SK-N-SH (cell line): Measurements from ENCODE around the gene CHST6. TPM values are rescaled to one million over a fixed set of nuclear protein-coding genes. Genes with fewer than 3 reads are reported as not detected.

ENCODE experiments used
- CTCF ChIA-PET: fragments of 300-600, 350-600 bp; formaldehyde crosslinking; extraction: SDS; loops from one replicate; lab custom pipeline; 2021; lab: Yijun Ruan, JAX
- POLR2A ChIA-PET: fragments of 350-600 bp; sonication (Branson Sonifier 250); formaldehyde crosslinking; extraction: SDS; loops from one replicate; lab custom pipeline; 2020; ENCODE audit warnings: antibody characterized with exemption, inconsistent platforms; lab: Yijun Ruan, JAX
- DNase-seq: peaks from one replicate; pipeline ENCODE4 v3.0.0; 2012
- H2AFZ ChIP-seq: fragments of 200-600 bp; sonication (generic); 2 replicates; pipeline ENCODE4 v1.8.1; 2016; ENCODE audit warnings: antibody characterized with exemption, mild to moderate bottlenecking, low read depth
- H3F3A ChIP-seq: fragments of 200-600 bp; sonication (generic); replicated peaks from 2 replicates; pipeline ENCODE3; 2016; ENCODE audit warnings: antibody characterized with exemption, mild to moderate bottlenecking; ENCODE audit not compliant: insufficient read depth
- H3K27ac ChIP-seq, 2 experiments: fragments of 200-500 bp in 1 of 2; fragments of 200-600 bp in 1 of 2; sonication (Bioruptor generic) in 1 of 2; sonication (generic), shearing (Covaris generic) in 1 of 2; 2 replicates each; pipeline versions ENCODE4 v1.5.1 to v1.6.1; 2014 to 2016; ENCODE audit warnings: low read depth in 2 of 2, inconsistent platforms in 1 of 2, low read length in 1 of 2, mild to moderate bottlenecking in 1 of 2, mixed read lengths in 1 of 2
- H3K27me3 ChIP-seq: fragments of 200-600 bp; sonication (generic), shearing (Covaris generic); 2 replicates; pipeline ENCODE4 v1.6.1; 2016; ENCODE audit warnings: mixed run types; ENCODE audit not compliant: insufficient read depth
- H3K36me3 ChIP-seq, 2 experiments: fragments of 200-500 bp in 1 of 2; fragments of 200-600 bp in 1 of 2; sonication (Bioruptor generic) in 1 of 2; sonication (generic) in 1 of 2; replicated peaks in 1 of 2; 2 replicates each; pipeline versions ENCODE3 to v1.5.1; 2014 to 2016; ENCODE audit warnings: low read length in 1 of 2, mild to moderate bottlenecking in 1 of 2; ENCODE audit not compliant: insufficient read depth in 2 of 2, control insufficient read depth in 1 of 2
- H3K4me1 ChIP-seq, 2 experiments: fragments of 200-500 bp in 1 of 2; fragments of 200-600 bp in 1 of 2; sonication (Bioruptor generic) in 1 of 2; sonication (generic), shearing (Covaris generic) in 1 of 2; 2 replicates each; pipeline versions ENCODE4 v1.5.1 to v1.6.1; 2014 to 2016; ENCODE audit warnings: low read depth in 1 of 2, low read length in 1 of 2, mixed run types in 1 of 2; ENCODE audit not compliant: insufficient read depth in 2 of 2, control insufficient read depth in 1 of 2
- H3K4me2 ChIP-seq: fragments of 200-600 bp; sonication (generic), shearing (Covaris generic); 2 replicates; pipeline ENCODE4 v1.6.1; 2017; ENCODE audit warnings: mixed run types
- H3K4me3 ChIP-seq, 2 experiments: fragments of 200-500 bp in 1 of 2; fragments of 200-600 bp in 1 of 2; sonication (Bioruptor generic) in 1 of 2; sonication (generic), shearing (Covaris generic) in 1 of 2; 2 replicates each; pipeline versions ENCODE4 v1.5.1 to v1.8.1; 2014 to 2016; ENCODE audit warnings: low read depth in 2 of 2, inconsistent platforms in 1 of 2, low read length in 1 of 2, mild to moderate bottlenecking in 1 of 2, mixed read lengths in 1 of 2, moderate library complexity in 1 of 2
- H3K79me2 ChIP-seq: fragments of 200-600 bp; sonication (generic); 2 replicates; pipeline ENCODE4 v1.8.1; 2017; ENCODE audit warnings: mild to moderate bottlenecking; ENCODE audit not compliant: insufficient read depth
- H3K9ac ChIP-seq: fragments of 200-600 bp; sonication (generic); 2 replicates; pipeline ENCODE4 v1.6.1; 2017; ENCODE audit warnings: mixed run types
- H3K9me2 ChIP-seq: fragments of 200-600 bp; sonication (generic); 2 replicates; pipeline ENCODE4 v1.6.1; 2017; ENCODE audit warnings: mixed run types
- H3K9me3 ChIP-seq: fragments of 200-600 bp; sonication (generic); 2 replicates; pipeline ENCODE4 v1.6.1; 2017; ENCODE audit warnings: mixed run types, mild to moderate bottlenecking, moderate library complexity
- H4K20me1 ChIP-seq: fragments of 200-600 bp; sonication (generic); 2 replicates; pipeline ENCODE4 v1.6.1; 2017; ENCODE audit warnings: mild to moderate bottlenecking, mixed run types; ENCODE audit not compliant: insufficient read depth
- CHD2 ChIP-seq: fragments of 150-350 bp; IDR thresholded peaks from 2 replicates; pipeline ENCODE4 v1.6.1; 2018; ENCODE audit warnings: low read length; ENCODE audit not compliant: partially characterized antibody
- ELF1 ChIP-seq: IDR thresholded peaks from 2 replicates; pipeline ENCODE4 v1.4.0; 2012
- EP300 ChIP-seq, 2 experiments: IDR thresholded peaks; 2 replicates each; pipeline versions ENCODE4 v1.4.0 to v1.6.1; 2012; ENCODE audit warnings: borderline replicate concordance in 1 of 2, low read depth in 1 of 2, low read length in 1 of 2
- EZH2phosphoT487 ChIP-seq: fragments of 200-600 bp; sonication (generic); IDR thresholded peaks from 2 replicates; pipeline ENCODE4 v1.6.1; 2017; ENCODE audit warnings: low read depth, mixed run types, mild to moderate bottlenecking, antibody characterized with exemption, moderate library complexity, borderline replicate concordance
- FOSL2 ChIP-seq: IDR thresholded peaks from 2 replicates; pipeline ENCODE4 v1.4.0; 2012; ENCODE audit warnings: low read depth, mild to moderate bottlenecking, moderate library complexity, borderline replicate concordance
- FOXJ3 ChIP-seq: sonication (generic); formaldehyde crosslinking; IDR thresholded peaks from 2 replicates; pipeline ENCODE4 v1.5.1; 2020; ENCODE audit warnings: mild to moderate bottlenecking, missing genetic modification reagents
- GABPA ChIP-seq: IDR thresholded peaks from 2 replicates; pipeline ENCODE4 v1.4.0; 2012; ENCODE audit warnings: low read depth, mild to moderate bottlenecking
- JUND ChIP-seq: IDR thresholded peaks from 2 replicates; pipeline ENCODE4 v1.4.0; 2012
- MEF2A ChIP-seq: IDR thresholded peaks from 2 replicates; pipeline ENCODE4 v1.4.0; 2012; ENCODE audit warnings: low read depth, borderline replicate concordance
- NFIC ChIP-seq: IDR thresholded peaks from 2 replicates; pipeline ENCODE4 v1.4.0; 2012; ENCODE audit warnings: borderline replicate concordance
- NRF1 ChIP-seq: IDR thresholded peaks from 2 replicates; pipeline ENCODE4 v1.6.1; 2012; ENCODE audit warnings: low read depth, mild to moderate bottlenecking, low read length
- POLR2AphosphoS5 ChIP-seq: IDR thresholded peaks from 2 replicates; pipeline ENCODE4 v1.6.1; 2012; ENCODE audit warnings: low read depth, low read length
- RAD21 ChIP-seq: IDR thresholded peaks from 2 replicates; pipeline ENCODE4 v1.6.1; 2012; ENCODE audit warnings: mild to moderate bottlenecking, low read length
- RCOR1 ChIP-seq: fragments of 150-350 bp; IDR thresholded peaks from 2 replicates; pipeline ENCODE4 v1.6.1; 2017; ENCODE audit warnings: antibody characterized with exemption, low read length
- RFX5 ChIP-seq: IDR thresholded peaks from 2 replicates; pipeline ENCODE4 v1.6.1; 2012; ENCODE audit warnings: mild to moderate bottlenecking, improper control_type of control experiment, low read length
- SIN3A ChIP-seq: IDR thresholded peaks from 2 replicates; pipeline ENCODE4 v1.6.1; 2012; ENCODE audit warnings: low read depth, mild to moderate bottlenecking, low read length, moderate library complexity, borderline replicate concordance
- TAF1 ChIP-seq: IDR thresholded peaks from 2 replicates; pipeline ENCODE4 v1.6.1; 2012; ENCODE audit warnings: low read depth, mild to moderate bottlenecking, low read length, moderate library complexity, borderline replicate concordance
- TEAD4 ChIP-seq: IDR thresholded peaks from 2 replicates; pipeline ENCODE4 v1.4.0; 2012; ENCODE audit warnings: mild to moderate bottlenecking, borderline replicate concordance; ENCODE audit not compliant: insufficient read depth
- YY1 ChIP-seq: IDR thresholded peaks from 2 replicates; pipeline ENCODE4 v1.4.0; 2012; ENCODE audit warnings: low read depth, mild to moderate bottlenecking
- WGBS: methylation state at CpG from one replicate; pipeline ENCODE4 v1.1.6; 2017; ENCODE audit warnings: low lambda C conversion rate; 5-methylcytosine and 5-hydroxymethylcytosine counted together
- polyA plus RNA-seq, 3 experiments: library from polyadenylated mRNA; depleted of rRNA; stranded (reverse); fragments of >200 nt; gene quantifications; 2 replicates each; pipeline ENCODE4 v1.2.3, GENCODE V29; 2012
- TF ChIP-seq, protein P1 (sequence below): fragments of 200-600 bp; sonication (generic); IDR thresholded peaks from 2 replicates; pipeline ENCODE4 v1.6.1; 2017; ENCODE audit warnings: antibody characterized with exemption, mild to moderate bottlenecking, moderate library complexity
- TF ChIP-seq, protein P2 (sequence below): IDR thresholded peaks from 2 replicates; pipeline ENCODE4 v1.6.1; 2012; ENCODE audit warnings: mild to moderate bottlenecking, low read depth, low read length, moderate library complexity
- TF ChIP-seq, protein P3 (sequence below): IDR thresholded peaks from 2 replicates; pipeline ENCODE4 v1.4.0; 2012; ENCODE audit warnings: low read depth
- TF ChIP-seq, protein P4 (sequence below): fragments of 150-350 bp; IDR thresholded peaks from 2 replicates; pipeline ENCODE4 v1.6.1; 2017; ENCODE audit warnings: antibody characterized with exemption, low read length, low read depth, borderline replicate concordance

CHST6 gene
- polyA plus RNA-seq, 1 of the 3 experiments (the other 2 are of a cell fraction): 0.30 TPM

DNA sequence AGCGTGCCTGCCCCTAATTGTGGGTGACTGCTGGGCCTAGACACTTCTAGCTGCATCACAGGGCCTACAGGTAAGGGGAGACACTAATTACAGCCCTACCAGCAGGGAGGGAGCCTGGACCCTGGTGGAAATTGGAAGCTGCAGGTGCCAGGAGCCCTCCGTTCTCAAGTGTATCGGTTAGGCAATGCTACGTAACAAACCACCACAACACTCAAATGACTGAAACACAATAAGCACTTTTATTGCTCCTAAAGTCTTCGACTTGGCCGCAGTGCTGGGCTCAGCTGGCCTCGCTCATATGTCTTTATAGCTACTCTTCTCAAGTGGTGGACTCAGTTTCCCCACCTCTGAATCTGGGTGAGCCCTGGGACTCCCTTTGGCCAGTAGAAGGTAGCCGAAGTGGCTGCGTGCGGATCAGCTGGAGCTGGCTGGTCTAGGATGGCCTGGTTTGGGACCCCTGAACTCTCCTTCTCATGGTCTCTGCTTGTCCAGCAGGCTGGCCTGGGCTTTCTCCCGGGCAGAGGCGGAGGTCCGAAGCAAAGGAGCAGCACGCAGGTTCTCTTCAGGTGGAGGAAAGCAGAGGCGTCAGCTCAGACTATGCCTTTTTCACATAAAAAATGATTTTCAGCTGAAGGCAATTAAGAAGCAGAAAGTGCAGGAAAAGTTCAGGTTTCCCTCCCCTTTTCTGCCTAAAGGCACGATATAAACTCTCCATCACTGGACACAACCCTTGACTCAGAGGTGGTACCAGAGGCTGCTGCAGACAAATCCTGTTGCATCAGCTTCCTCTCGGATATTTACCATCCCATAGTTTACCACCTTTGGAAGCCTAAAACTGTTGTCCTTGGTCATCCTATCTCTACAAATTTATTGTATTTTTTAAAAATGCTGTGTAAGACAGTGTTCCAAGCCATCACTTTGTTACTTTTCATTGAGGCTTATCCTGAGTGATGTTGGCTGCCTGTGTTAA lies 22.0 kb downstream of the CHST6 start (continued):
- TF ChIP-seq NRF1 (no peak), ELF1 (no peak)

DNA sequence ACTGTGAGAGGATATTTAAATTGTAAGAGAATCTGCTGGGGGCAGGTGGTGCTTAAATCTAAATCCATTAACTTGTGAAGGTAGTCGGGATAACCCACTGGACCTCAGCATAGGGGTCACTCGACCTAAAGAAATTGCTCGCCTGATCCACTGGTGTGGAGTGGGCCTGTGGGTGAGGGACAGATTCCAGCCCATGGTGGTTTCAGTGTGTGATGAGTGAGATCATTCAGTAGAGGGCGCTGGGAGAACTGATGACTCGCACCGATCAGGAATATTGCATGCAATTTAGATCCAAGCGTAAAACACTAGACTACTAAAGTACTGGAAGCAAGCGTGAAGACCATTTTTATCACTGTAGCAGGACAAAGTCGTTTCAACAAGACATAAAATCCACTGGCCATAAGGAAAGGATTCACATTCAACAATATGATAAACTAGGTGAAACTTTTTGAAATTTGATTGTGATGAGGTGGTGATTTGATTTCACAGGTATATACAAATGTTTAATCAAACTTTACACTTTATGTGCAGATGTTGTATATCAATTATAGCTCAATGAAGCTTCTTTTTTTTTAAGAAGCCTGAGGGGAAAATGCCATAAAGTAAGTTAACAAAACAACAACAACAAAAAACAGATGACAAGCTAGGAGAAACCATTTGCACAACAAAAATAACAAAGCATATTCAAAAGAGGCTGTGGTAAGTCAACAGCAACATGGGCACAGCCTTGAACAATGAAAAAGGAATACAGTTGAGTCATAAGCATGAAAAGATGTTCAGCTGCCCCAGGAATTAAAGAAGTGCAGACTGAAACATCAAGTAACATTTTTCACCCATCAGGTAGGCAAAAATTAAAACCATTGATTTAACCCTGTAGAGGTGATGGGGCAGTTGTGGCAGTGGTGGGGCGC lies 23.3 kb downstream of the CHST6 start:
- peak; percentile 91 for DNase-seq
- CTCF ChIA-PET: interaction anchor here (0.6 to 5.4 kb wide), 28 partner anchors 8 to 1700 kb away, joined by 3 to 40 read pairs (median 5); partner anchors contain the start of genes ADAT1, CHST6 and GABARAPL2
- no peak overlapping the region; a peak in 1 of 4 replicates for H3K4me3 ChIP-seq
- no peaks in the 10 kb centered on the region for H3F3A ChIP-seq
- H2AFZ ChIP-seq: peak overlapping the region; percentile 49; the same call in 1 of the 2 replicates
- no peaks in the 10 kb centered on the region for H3K36me3 ChIP-seq
- 15% methylated on average over 9 of the region's 10 CpGs for WGBS
- POLR2A ChIA-PET: no interaction called here
- no peaks in the 10 kb centered on the region for H3K79me2 ChIP-seq
- no peak overlapping the region for H3K9ac ChIP-seq
- no peaks in the 10 kb centered on the region for H3K4me1 ChIP-seq
- H3K9me2 ChIP-seq: no peaks in the 10 kb centered on the region
- no peaks in the 10 kb centered on the region for H4K20me1 ChIP-seq
- no peaks in the 10 kb centered on the region for H3K9me3 ChIP-seq
- no peak overlapping the region for H3K4me2 ChIP-seq
- H3K27ac ChIP-seq: no peak overlapping the region
- no peaks in the 10 kb centered on the region for H3K27me3 ChIP-seq
- no peak for TF ChIP-seq SIN3A
- TF ChIP-seq, protein P1, sequence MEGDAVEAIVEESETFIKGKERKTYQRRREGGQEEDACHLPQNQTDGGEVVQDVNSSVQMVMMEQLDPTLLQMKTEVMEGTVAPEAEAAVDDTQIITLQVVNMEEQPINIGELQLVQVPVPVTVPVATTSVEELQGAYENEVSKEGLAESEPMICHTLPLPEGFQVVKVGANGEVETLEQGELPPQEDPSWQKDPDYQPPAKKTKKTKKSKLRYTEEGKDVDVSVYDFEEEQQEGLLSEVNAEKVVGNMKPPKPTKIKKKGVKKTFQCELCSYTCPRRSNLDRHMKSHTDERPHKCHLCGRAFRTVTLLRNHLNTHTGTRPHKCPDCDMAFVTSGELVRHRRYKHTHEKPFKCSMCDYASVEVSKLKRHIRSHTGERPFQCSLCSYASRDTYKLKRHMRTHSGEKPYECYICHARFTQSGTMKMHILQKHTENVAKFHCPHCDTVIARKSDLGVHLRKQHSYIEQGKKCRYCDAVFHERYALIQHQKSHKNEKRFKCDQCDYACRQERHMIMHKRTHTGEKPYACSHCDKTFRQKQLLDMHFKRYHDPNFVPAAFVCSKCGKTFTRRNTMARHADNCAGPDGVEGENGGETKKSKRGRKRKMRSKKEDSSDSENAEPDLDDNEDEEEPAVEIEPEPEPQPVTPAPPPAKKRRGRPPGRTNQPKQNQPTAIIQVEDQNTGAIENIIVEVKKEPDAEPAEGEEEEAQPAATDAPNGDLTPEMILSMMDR: peak; percentile 74
- TF ChIP-seq NRF1: no peak
- TF ChIP-seq, protein P2, sequence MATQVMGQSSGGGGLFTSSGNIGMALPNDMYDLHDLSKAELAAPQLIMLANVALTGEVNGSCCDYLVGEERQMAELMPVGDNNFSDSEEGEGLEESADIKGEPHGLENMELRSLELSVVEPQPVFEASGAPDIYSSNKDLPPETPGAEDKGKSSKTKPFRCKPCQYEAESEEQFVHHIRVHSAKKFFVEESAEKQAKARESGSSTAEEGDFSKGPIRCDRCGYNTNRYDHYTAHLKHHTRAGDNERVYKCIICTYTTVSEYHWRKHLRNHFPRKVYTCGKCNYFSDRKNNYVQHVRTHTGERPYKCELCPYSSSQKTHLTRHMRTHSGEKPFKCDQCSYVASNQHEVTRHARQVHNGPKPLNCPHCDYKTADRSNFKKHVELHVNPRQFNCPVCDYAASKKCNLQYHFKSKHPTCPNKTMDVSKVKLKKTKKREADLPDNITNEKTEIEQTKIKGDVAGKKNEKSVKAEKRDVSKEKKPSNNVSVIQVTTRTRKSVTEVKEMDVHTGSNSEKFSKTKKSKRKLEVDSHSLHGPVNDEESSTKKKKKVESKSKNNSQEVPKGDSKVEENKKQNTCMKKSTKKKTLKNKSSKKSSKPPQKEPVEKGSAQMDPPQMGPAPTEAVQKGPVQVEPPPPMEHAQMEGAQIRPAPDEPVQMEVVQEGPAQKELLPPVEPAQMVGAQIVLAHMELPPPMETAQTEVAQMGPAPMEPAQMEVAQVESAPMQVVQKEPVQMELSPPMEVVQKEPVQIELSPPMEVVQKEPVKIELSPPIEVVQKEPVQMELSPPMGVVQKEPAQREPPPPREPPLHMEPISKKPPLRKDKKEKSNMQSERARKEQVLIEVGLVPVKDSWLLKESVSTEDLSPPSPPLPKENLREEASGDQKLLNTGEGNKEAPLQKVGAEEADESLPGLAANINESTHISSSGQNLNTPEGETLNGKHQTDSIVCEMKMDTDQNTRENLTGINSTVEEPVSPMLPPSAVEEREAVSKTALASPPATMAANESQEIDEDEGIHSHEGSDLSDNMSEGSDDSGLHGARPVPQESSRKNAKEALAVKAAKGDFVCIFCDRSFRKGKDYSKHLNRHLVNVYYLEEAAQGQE: no peak
- no peak for TF ChIP-seq MEF2A
- no peak for TF ChIP-seq POLR2AphosphoS5
- peak; percentile 92 for TF ChIP-seq RAD21
- TF ChIP-seq EP300 (IDR thresholded peaks at IDR 0.05; ENCODE audit: borderline replicate concordance in 1 of 2, low read depth in 1 of 2, low read length in 1 of 2): no peak
- TF ChIP-seq RFX5: no peak
- TF ChIP-seq, protein P3, sequence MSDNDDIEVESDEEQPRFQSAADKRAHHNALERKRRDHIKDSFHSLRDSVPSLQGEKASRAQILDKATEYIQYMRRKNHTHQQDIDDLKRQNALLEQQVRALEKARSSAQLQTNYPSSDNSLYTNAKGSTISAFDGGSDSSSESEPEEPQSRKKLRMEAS: no peak
- TF ChIP-seq, protein P4, sequence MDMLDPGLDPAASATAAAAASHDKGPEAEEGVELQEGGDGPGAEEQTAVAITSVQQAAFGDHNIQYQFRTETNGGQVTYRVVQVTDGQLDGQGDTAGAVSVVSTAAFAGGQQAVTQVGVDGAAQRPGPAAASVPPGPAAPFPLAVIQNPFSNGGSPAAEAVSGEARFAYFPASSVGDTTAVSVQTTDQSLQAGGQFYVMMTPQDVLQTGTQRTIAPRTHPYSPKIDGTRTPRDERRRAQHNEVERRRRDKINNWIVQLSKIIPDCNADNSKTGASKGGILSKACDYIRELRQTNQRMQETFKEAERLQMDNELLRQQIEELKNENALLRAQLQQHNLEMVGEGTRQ: no peak
- no peak for TF ChIP-seq JUND
- TF ChIP-seq EZH2phosphoT487: no peak
- TF ChIP-seq YY1: no peak
- TF ChIP-seq FOSL2: no peak
- TF ChIP-seq TEAD4: no peak
- TF ChIP-seq CHD2: no peak
- TF ChIP-seq TAF1: no peak
- TF ChIP-seq FOXJ3 (CRISPR knock-in tag): no peak
- TF ChIP-seq GABPA: no peak
- no peak for TF ChIP-seq RCOR1
- TF ChIP-seq NFIC: no peak
